ACHN (cell line): ENCODE data around the gene RAB21.

Source experiments
- DNase-seq: peaks from one replicate; pipeline ENCODE4 v3.0.0-alpha.2; 2015
- in situ Hi-C: cut with HindIII; loops from 2 replicates; pipeline ENCODE4 v1.10.0; 2017; ENCODE audit warnings: low sequenced_read_pairs, low pct_ligation_motif_present, low pct_unique_long_range_greater_than_20kb

Gene RAB21

GRCh38 chr12:71754461-71755145 lies at the start of gene RAB21:
TSS of gene RAB21 (plus strand) at chr12:71754863. CDS start at chr12:71755130, 267 bp downstream.
- in situ Hi-C loops: no loop called here
- DNase-seq: peak; percentile 100

GRCh38 chr12:71704920-71705319 lies 49.7 kb upstream of the RAB21 start:
- in situ Hi-C loops: no loop called here
- no peak for DNase-seq

- in situ Hi-C loops: no loop called here
- DNase-seq: no peak
Measured at GRCh38 chr12:71708658-71709057, 46.0 kb upstream of the RAB21 start.

- peak; percentile 94 for DNase-seq
- in situ Hi-C loops: no loop called here
Measured at GRCh38 chr12:71710276-71711125, 44.2 kb upstream of the RAB21 start.

GRCh38 chr12:71718611-71719010 lies 36.1 kb upstream of the RAB21 start:
- no peak for DNase-seq
- in situ Hi-C loops: no loop called here

- in situ Hi-C loops: no loop called here
- DNase-seq: no peak
Measured at GRCh38 chr12:71719647-71720370, 34.9 kb upstream of the RAB21 start.

GRCh38 chr12:71721783-71722505 lies 32.7 kb upstream of the RAB21 start:
- in situ Hi-C loops: no loop called here
- no peak for DNase-seq

- DNase-seq: no peak
- in situ Hi-C loops: no loop called here
Measured at GRCh38 chr12:71725011-71725410, 29.7 kb upstream of the RAB21 start.

GRCh38 chr12:71726548-71726947 lies 28.1 kb upstream of the RAB21 start:
- in situ Hi-C loops: no loop called here
- DNase-seq: no peak

- in situ Hi-C loops: no loop called here
- no peak for DNase-seq
Measured at GRCh38 chr12:71727958-71728357, 26.7 kb upstream of the RAB21 start.

- in situ Hi-C loops: no loop called here
- DNase-seq: no peak
Measured at GRCh38 chr12:71730936-71731335, 23.7 kb upstream of the RAB21 start.

GRCh38 chr12:71731439-71732356 lies 23.0 kb upstream of the RAB21 start:
- no peak for DNase-seq
- in situ Hi-C loops: no loop called here

GRCh38 chr12:71732357-71732712 lies 22.3 kb upstream of the RAB21 start:
- DNase-seq: no peak
- in situ Hi-C loops: no loop called here

GRCh38 chr12:71737197-71737596 lies 17.5 kb upstream of the RAB21 start:
- in situ Hi-C loops: no loop called here
- DNase-seq: no peak

GRCh38 chr12:71742998-71743397 lies 11.7 kb upstream of the RAB21 start:
- DNase-seq: no peak
- in situ Hi-C loops: no loop called here

GRCh38 chr12:71744522-71745300 lies 10.0 kb upstream of the RAB21 start:
- in situ Hi-C loops: no loop called here
- DNase-seq: no peak

- peak; percentile 77 for DNase-seq
- in situ Hi-C loops: no loop called here
Measured at GRCh38 chr12:71746974-71747611, 7.6 kb upstream of the RAB21 start.
